Measurements from ENCODE around the gene DNAH6.

- TF ChIP-seq CTCF (conservative IDR thresholded peaks at IDR 0.05 in 1 of 2, IDR thresholded peaks at IDR 0.05 in 1 of 2; ENCODE audit: extremely low read depth in 1 of 2, insufficient read depth in 1 of 2, low read depth in 1 of 2, low read length in 2 of 2) (no peak), EZH2 (IDR thresholded peaks at IDR 0.05; ENCODE audit: borderline replicate concordance, low read length) (no peak)
Observed at GRCh38 chr2:84808279-84808678, 292.0 kb downstream of the DNAH6 start.

Data from mammary epithelial cell (primary cell).